GM18907 (cell line): ENCODE results near the gene OAF.

Source experiments
- ATAC-seq: cut with Tn5 transposase; IDR thresholded peaks from one replicate; pipeline ENCODE4 v1.9.1; 2021; ENCODE audit warnings: mild to moderate bottlenecking, moderate library complexity; ENCODE audit not compliant: unreplicated experiment

Gene OAF

DNA sequence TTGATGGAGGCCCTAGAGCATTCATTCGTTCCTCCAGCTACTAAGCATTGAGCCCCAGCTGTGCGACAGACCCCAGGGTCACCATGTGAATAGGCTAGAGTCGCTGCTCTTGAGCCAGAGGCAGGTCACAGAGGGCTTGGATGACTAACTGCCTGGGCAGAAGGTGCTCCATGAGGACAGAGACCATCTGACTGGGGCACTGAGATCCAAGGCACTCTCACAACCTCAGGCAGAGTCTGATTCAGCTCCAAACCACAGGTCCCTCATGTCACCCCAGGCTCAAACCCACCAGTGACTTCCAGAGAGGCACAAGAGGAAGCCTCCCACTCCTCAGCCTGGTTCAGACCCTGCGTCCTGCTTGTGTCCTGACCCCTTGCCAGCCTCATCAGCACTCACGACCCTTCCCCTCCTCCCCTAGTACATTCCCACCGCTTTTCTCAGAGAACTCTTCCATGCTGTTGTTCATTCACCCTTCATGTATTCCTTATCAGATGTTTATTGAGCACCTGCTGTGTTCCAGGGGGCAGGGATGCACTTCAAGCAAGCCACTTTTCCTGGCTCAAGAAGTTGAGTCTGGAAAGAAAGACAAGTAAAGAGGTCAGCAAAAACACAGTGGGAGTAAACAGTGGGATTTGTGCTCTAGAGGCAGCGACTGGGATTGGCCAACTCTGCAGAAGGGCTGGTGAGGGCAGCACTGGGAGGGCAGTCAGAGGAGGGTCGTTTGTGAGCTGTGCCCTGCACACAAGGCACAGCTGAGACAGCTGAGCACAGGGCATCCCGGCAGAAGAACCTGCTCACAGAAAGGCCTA lies 9.3 kb downstream of the OAF start:
- no peak for ATAC-seq

DNA sequence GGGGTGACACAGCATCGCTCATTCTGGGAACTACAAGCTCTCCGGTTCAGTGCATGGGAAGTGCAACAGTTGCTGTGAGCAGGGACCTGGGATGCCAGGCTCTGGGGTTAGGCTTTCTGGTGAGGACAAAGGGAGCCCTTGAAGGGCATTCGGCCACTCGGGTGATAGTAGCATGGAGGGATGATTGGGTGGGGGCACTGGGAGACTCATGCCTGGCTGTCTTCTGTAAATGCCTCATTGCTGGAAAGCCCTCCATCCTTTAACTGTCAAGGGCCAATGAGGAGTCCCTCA lies 9.9 kb downstream of the OAF start:
- ATAC-seq = no peak

DNA sequence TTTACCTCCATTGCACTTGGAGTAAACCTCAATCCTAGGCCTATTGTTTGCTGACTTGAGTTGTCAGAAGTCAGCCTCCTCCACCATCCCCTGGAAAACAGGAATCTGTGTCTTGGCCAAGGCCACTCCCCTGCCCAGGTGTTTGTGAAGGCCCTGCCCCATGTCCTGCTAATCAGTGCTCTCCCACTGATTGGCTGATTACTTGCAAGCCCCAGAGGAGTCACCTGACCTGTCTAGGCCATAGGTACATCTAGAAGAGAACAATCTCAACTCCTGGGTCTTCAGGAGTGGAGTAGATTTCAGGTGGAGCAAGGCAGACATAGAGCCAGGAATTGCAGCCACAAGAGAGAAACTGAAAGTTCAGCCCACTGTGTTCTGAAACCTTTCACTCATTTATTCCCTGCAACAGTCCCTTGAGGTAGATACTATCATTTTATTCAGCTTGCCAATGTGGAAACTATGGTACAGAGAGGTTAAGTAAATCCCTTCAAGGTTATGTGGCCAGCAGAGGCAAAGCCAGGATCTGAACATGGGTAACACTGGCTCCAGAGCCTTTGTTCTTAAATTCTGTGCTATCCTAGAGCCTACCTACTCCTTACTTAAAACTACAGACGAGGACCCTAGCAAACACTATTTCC lies 10.4 kb downstream of the OAF start:
- ATAC-seq = no peak

GRCh38 chr11:120222916-120223315 lies 12.1 kb downstream of the OAF start:
- ATAC-seq = no peak

GRCh38 chr11:120223793-120224192 lies 13.0 kb downstream of the OAF start:
- no peak for ATAC-seq

GRCh38 chr11:120224361-120224760 lies 13.5 kb downstream of the OAF start:
- no peak for ATAC-seq

DNA sequence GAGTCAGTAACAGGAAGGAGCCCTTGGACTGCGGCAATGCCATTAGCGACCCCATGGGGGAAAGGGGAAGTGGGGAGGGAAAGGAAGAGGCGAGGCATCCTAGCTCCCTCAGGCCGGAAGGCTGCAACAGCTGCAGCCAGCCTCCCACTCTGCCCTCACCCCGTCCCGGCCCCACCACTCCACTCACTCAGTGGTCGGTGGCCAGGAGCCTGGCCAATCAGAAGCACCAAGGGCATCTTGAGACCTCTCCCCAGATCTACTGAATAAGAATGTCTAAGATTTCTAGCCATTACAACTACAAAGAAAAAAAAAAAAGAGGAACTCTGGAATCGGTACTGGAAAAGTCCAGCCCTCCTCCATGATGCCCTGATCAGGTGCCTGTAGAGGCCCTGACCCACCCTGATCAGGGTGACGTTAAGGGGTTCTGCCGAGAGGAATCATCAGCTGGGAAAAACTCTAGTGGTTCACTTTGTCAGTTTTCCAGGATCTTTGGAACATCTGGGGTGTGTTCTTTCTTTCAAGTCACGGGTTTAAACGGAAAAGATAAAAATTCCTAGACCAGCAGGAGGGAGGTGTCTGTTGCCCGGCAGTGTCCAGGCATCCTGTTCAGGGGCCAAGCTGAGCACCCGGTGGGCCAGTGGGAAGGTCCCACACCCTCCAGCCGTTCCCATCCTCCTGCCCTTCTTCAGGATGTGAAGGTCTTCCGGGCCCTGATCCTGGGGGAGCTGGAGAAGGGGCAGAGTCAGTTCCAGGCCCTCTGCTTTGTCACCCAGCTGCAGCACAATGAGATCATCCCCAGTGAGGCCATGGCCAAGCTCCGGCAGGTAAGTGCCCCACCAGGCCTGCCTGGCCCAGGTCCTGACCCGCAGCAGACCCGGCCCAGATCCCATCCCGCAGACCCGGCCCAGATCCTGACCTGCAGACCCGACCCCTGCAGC lies 14.4 kb downstream of the OAF start:
- ATAC-seq = no peak

DNA sequence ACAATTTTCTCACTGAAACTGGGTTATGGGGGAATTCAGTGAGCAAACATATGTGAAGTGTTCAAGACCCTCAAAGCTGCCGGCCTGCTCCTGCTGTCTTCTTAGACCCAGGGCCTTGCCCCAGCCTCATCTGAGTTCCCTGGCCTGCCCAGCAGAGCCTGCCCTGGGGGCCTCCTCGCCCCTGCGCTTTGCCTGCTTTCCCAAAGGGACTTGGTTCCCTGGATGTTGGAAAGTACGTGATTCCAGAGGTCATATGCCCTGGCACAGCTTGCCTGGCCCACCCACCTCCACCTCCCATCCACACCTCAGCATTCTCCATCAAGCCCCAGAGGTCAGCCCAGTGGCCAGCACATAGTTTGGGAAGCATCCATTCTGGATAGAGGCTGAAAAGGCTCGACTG lies 15.4 kb downstream of the OAF start:
- ATAC-seq = no peak

DNA sequence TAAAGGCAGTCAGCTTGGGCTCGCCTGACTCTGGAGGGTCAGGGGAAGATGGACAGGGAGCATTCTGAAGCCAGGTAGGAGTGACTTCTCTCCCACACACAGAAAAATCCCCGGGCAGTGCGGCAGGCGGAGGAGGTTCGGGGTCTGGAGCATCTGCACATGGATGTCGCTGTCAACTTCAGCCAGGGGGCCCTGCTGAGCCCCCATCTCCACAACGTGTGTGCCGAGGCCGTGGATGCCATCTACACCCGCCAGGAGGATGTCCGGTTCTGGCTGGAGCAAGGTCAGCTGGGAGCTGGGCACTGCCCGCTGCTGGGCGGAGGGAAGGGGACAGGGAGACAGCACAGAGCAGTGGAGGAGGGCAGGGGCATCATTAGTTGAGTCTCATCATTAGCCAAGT lies 15.9 kb downstream of the OAF start:
- no peak for ATAC-seq

DNA sequence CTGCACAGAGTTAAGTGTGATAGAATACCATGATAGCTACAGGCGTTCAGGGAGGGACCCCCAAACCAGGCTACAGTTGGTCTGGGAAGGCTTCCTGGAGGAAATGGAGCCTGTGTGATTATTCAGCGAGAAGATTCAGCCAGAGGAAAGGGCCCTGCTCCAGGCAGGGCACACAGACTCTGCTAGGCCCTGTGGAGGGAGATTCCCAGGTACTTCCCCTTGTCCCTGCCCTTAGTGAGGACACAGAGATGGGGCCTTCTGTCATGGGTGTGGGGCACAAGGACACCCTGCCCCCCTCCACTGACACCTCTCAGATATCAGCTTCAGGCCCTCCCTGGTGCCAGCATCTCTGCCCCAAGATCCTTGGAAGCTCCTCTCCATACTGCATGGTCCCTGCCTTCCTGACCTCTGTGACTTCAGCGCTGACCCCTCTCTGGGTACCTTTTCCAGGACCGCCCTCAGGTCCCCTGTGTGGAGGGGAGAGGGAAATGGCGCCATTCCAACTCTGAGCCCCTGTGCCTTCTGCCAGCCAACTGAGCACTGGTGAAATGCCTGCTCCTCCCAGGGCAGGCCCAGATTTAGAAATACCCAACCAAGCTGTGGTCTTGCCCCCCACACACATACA lies 16.5 kb downstream of the OAF start:
- ATAC-seq = no peak

DNA sequence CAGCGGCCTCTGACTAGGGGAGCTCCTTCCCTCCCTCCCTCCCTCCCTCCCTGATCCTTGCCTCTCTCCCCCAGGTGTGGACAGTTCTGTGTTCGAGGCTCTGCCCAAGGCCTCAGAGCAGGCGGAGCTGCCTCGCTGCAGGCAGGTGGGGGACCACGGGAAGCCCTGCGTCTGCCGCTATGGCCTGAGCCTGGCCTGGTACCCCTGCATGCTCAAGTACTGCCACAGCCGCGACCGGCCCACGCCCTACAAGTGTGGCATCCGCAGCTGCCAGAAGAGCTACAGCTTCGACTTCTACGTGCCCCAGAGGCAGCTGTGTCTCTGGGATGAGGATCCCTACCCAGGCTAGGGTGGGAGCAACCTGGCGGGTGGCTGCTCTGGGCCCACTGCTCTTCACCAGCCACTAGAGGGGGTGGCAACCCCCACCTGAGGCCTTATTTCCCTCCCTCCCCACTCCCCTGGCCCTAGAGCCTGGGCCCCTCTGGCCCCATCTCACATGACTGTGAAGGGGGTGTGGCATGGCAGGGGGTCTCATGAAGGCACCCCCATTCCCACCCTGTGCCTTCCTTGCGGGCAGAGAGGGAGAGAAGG lies 18.1 kb downstream of the OAF start:
- ATAC-seq = no peak

DNA sequence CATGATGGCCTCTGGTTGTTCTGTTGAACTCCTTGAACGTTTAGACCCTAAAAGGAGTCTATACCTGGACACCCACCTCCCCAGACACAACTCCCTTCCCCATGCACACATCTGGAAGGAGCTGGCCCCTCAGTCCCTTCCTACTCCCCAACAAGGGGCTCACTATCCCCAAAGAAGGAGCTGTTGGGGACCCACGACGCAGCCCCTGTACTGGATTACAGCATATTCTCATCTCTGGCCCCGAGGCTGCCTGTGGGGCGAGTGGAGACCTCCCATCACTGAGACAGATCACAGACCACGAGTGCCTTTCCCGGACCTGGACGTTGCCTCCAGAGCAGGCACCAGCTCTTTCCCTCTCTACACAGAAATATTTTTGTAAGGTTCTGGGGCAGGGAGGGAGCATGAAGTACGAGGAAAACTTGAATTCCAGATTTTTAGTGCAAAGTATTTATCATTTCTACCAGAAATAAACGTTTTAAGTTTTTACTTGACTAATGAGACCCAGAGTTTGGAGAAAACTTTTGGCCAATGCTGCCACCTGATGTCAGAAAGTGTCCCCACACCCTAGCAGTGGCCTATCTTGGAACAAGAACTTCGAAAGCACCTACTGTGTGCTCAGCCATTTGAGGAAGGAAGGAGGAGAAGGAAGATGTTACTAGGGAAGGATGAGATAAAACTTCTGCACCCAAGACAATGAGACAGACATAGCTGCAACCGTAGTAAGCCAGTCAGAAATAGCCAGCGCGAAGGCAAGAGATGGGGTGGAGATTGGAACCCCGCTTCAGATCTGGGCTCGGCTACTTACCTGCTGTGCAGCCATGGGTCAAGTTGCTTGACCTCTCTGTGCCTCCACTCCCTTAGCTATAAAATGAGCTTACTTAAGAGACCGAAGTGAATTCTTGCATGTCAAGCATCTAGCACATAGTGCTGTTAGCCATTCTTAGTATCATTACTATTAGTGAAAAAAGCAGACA lies 18.9 kb downstream of the OAF start:
- no peak for ATAC-seq

- no peak for ATAC-seq
These were observed 19.7 kb downstream of the OAF start for GRCh38 chr11:120230433-120231071.

DNA sequence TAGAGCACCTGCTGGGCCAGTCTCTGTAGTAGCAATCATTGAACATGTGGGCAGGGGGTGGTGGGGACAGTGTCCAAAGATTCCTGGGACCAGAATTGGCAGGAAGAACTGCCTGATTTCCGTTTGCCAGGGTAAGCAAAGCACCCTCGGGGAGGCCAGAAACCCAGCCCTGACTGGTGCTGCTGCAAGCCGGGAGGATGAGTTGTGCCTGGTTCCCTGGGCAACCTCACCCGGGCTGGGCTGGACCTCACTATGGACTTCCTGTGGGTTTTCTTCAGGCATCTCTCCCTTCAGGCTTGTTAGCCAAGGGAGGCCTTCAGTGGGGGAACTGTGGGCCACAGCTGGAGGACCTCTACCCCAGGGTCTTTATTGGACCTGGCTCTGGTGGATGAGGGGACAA lies 21.1 kb downstream of the OAF start:
- ATAC-seq = no peak

GRCh38 chr11:120233207-120233803 lies 22.5 kb downstream of the OAF start:
- no peak for ATAC-seq

DNA sequence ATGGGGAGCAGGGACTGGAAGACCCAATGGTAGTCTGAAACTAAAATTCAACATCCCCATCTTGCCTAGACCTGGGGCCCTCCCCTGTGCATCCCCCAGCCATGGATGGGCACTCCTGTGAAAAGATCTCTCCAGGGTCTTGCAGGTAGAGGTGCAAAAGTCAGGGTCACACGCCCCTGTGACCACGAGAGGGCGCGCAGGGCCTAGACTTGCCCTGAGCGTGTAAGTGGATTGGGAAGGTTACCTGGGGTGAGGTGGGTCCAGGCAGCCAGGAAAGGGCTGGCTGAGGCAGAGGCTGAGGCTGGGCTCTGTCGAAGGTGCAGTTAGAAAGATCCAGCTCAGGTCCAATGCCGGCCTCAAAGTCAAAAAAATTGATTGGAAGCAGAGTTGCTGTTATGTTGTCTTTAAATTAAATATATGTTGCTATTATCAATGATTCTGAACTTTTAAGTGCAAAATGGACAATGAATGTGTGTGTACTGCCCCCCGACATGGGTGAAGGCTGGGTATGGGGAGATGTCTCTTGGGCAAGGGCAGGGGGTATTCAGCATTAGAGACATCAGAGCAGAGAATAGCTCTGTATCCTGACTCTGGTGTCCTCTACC lies 24.3 kb downstream of the OAF start:
- no peak for ATAC-seq

GRCh38 chr11:120236169-120237107 lies 25.6 kb downstream of the OAF start:
- no peak for ATAC-seq
